T-helper 2 cell treated with Interferon-gamma antibody and Interleukin-4, amounts not matched to agents 5 μg/mL and 100 μg/mL, for 36 hours (primary cell): ENCODE results near the gene CDK2AP2.
A peak's percentile ranks its signal among the peaks of the same experiment; 100 is the strongest.
"Not testable (repeated sequence)": the region's sequence is repeated elsewhere in the genome, so short reads cannot be mapped to it uniquely, and the experiment has no call there.

Experiments used
- DNase-seq: peaks from one replicate; pipeline ENCODE4 v3.0.0; 2021; ENCODE audit warnings: low spot score
- H3K27ac Mint-ChIP-seq: one replicate; pipeline ENCODE4 v1.8.0; 2021; ENCODE audit warnings: mild to moderate bottlenecking, mixed read lengths
- H3K27me3 Mint-ChIP-seq: one replicate; pipeline ENCODE4 v1.8.0; 2021; ENCODE audit warnings: low read depth, mixed read lengths
- H3K36me3 Mint-ChIP-seq: one replicate; pipeline ENCODE4 v1.8.0; 2021; ENCODE audit warnings: low read depth, mixed read lengths
- H3K4me1 Mint-ChIP-seq: one replicate; pipeline ENCODE4 v1.8.0; 2021; ENCODE audit warnings: low read depth, mixed read lengths
- H3K4me3 Mint-ChIP-seq: one replicate; pipeline ENCODE4 v1.8.0; 2022; ENCODE audit warnings: mild to moderate bottlenecking, moderate library complexity, mixed read lengths
- H3K9me3 Mint-ChIP-seq: one replicate; pipeline ENCODE4 v1.8.0; 2021; ENCODE audit warnings: mixed read lengths

Gene CDK2AP2

DNA sequence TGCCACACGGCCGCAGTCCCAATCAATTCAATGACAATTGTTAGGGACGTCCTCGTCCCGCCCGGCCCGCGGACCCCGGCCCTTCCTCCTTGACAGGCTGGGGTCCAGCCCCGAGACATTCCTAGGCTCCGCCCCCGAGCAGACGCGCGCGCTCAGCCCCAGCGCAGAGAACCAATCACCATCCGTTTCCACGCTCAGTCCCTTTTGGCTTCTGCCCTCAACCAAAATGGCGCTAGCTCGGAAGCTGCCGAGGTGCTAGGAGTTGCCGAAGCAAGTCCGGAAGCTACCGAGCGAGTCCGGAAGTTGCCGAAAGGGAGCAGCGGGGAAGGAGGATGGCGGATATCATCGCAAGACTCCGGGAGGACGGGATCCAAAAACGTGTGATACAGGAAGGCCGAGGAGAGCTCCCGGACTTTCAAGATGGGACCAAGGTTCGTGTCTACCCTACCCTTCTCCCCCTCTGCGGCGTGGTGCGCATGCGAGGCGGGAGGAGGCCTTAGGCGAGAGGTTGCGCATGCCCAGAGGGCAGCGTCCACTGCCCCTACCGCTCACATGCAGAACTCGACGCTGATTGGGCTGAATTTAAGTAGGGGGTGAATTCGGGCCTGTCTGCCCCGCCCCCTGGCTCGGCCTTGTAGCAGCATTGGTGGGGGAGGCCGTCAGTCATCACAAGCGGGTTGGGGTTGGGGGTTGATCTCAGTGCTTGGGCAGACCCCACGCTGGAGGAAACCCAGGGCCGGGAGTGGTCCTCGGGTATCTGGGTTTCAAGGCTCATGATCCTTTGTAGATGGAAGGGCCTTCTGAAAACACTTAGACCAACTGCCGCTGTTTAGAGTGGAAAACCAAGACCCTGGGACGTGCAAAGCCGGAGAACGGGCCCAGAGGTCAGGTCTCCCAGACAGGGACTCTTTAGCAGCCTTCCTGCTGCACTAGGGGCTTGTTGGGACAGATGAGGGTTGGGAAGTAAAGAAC lies 24.8 kb downstream of the CDK2AP2 start, which contains the start of gene AIP:
AIP (plus strand) TSS at position 200 of the 972 bp plus-strand sequence; CDS start at position 333, 133 bp downstream.
- peaks cover 27% of the 10 kb centered on the region for H3K36me3 Mint-ChIP-seq
- peaks cover 6% of the 10 kb centered on the region for H3K27me3 Mint-ChIP-seq
- H3K4me1 Mint-ChIP-seq = peaks cover 45% of the 10 kb centered on the region

DNA sequence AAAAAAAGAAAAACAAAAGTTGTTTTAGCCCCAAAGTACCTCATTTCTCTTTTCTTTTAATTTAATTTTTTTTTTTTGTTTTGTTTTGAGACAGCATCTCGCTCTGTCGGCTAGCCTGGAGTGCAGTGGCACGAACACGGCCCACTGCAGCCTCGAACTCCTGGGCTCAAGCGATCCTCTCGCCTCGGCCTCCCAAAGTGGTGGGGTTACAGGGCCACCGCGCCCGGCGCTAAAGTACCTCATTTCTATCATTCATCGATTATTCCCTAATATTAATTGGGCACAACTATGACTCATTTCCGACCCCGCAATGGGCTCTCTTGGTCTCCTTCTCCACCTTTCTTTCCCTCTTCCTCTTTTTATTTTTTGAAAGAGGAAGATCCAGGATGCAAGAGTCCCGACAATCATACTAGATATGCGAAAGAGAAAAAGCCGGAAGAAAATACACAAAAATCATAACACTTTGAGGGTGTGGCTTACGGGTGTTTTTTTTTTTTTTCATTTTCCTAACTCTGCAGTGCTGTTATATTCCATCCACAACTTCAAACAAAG lies 25.6 kb downstream of the CDK2AP2 start:
- H3K4me3 Mint-ChIP-seq = peak overlapping the region; percentile 90
- peaks cover 19% of the 10 kb centered on the region for H3K36me3 Mint-ChIP-seq
- peaks cover 6% of the 10 kb centered on the region for H3K27me3 Mint-ChIP-seq
- peak overlapping the region; percentile 99 for H3K27ac Mint-ChIP-seq
- peaks cover 38% of the 10 kb centered on the region for H3K4me1 Mint-ChIP-seq
- DNase-seq = no peak
- no peaks in the 10 kb centered on the region for H3K9me3 Mint-ChIP-seq

More for the DNA sequence above, 24.8 kb downstream of the CDK2AP2 start, which contains the start of gene AIP:
- peak within 1 kb of the TSS; percentile 90 for H3K4me3 Mint-ChIP-seq
- H3K9me3 Mint-ChIP-seq = no peaks in the 10 kb centered on the region
- H3K27ac Mint-ChIP-seq = peak within 1 kb of the TSS; percentile 99
- DNase-seq = peak; percentile 97

DNA sequence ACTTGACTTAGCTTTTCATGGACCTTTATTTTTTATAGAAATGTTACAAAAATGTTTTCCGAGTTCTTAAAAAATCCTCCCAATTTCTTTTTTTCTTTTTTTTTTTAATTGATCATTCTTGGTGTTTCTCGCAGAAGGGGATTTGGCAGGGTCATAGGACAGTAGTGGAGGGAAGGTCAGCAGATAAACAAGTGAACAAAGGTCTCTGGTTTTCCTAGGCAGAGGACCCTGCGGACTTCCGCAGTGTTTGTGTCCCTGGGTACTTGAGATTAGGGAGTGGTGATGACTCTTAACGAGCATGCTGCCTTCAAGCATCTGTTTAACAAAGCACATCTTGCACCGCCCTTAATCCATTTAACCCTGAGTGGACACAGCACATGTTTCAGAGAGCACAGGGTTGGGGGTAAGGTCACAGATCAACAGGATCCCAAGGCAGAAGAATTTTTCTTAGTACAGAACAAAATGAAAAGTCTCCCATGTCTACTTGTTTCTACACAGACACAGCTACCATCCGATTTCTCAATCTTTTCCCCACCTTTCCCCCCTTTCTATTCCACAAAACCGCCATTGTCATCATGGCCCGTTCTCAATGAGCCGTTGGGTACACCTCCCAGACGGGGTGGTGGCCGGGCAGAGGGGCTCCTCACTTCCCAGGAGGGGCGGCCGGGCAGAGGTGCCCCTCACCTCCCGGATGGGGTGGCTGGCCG lies 30.5 kb downstream of the CDK2AP2 start:
- H3K27me3 Mint-ChIP-seq = peaks cover 11% of the 10 kb centered on the region
- not testable (repeated sequence) for H3K9me3 Mint-ChIP-seq, H3K4me3 Mint-ChIP-seq, H3K27ac Mint-ChIP-seq, H3K4me1 Mint-ChIP-seq, DNase-seq, H3K36me3 Mint-ChIP-seq

DNA sequence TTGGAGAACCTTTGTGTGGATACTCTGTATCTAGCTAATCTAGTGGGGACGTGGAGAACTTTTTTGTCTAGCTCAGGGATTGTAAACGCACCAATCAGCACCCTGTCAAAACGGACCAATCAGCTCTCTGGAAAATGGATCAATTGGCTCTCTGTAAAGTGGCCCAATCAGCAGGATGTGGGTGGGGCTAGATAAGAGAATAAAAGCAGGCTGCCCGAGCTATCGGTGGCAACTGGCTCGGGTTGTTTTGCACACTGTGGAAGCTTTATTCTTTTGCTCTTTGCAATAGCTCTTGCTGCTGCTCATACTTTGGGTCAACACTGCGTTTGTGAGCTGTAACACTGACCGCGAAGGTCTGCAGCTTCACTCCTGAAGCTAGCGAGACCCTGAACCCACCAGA lies 31.3 kb downstream of the CDK2AP2 start:
- H3K27ac Mint-ChIP-seq = not testable (repeated sequence)

DNA sequence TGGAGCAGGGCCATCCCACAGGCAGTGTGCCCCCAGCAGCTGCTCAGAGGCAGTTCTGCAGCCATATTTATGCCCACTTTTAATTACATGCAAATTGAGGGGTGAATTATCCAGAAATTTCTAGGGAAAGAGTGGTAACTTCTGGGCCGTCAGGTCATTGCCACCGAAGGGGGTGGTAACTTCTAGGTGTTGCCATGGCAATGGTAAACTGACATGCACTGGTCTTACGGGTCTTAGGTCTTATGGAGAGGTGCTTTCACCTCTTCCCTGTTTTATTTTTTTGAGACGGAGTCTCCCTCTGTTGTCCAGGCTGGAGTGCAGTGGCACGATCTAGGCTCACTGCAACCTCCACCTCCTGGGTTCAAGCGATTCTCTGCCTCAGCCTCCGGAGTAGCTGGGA lies 35.1 kb downstream of the CDK2AP2 start:
- peaks cover 5% of the 10 kb centered on the region for H3K4me1 Mint-ChIP-seq
- no peak overlapping the region for H3K27ac Mint-ChIP-seq
- H3K4me3 Mint-ChIP-seq = no peak overlapping the region
- H3K36me3 Mint-ChIP-seq = no peaks in the 10 kb centered on the region
- peaks cover 5% of the 10 kb centered on the region for H3K27me3 Mint-ChIP-seq
- DNase-seq = no peak
- H3K9me3 Mint-ChIP-seq = no peaks in the 10 kb centered on the region

More for the DNA sequence above, 31.3 kb downstream of the CDK2AP2 start:
- H3K36me3 Mint-ChIP-seq, H3K9me3 Mint-ChIP-seq, H3K4me3 Mint-ChIP-seq, DNase-seq, H3K4me1 Mint-ChIP-seq: not testable (repeated sequence)
- H3K27me3 Mint-ChIP-seq = peaks cover 11% of the 10 kb centered on the region

DNA sequence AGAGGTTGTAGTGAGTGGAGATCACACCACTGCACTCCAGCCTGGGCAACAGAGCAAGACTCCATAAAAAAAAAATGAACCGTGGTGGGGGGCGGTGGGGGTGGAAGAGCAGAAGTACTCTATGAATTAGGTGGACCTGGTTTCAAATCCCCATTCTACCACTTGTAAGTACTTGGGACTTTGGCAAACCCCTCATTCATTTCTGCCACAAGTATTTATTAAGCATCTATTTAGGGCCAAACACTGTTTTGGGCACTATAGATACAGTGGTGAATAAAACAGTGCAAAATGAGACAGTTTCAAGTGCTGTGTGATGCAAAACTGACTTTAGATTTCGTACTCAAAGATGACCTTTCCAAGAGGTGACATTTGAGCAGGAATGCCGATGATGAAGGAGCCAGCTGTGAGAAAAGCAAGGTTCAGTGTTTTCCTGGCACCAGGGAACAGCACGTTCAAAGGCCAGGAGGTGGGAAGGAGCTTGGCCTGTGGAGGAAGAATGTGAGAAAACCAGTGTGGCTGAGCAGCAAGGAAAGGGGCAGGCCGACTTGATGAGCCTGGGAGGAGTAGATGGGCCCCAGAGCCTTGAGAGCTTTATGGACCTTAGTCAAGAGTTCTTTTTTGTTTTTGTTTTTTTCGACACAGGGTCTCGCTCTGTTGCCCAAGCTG lies 37.5 kb downstream of the CDK2AP2 start:
- Mint-ChIP-seq H3K4me3 (no peak overlapping the region), H3K27ac (no peak overlapping the region), H3K27me3 (no peaks in the 10 kb centered on the region), H3K4me1 (peaks cover 18% of the 10 kb centered on the region), H3K9me3 (no peaks in the 10 kb centered on the region), H3K36me3 (peaks cover under 1% of the 10 kb centered on the region)
- DNase-seq = no peak

DNA sequence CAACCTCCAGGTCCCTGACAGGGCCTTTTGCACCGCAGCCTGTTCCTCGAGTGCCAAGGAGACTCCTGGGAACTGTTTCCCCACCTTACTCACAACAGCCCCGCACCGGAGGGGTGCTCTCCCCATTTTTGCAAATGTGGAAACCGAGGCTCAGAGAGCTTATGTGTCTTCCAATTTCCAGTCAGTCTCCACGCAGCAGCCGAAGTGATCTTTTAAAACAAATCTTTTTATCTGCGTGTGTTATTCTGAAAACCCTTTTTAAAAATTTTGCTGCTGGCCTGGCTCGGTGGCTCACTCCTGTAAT lies 38.5 kb downstream of the CDK2AP2 start:
- Mint-ChIP-seq H3K36me3 (peaks cover 4% of the 10 kb centered on the region), H3K4me3 (peak overlapping the region; percentile 79), H3K4me1 (peaks cover 26% of the 10 kb centered on the region), H3K27ac (peak overlapping the region; percentile 67), H3K27me3 (no peaks in the 10 kb centered on the region), H3K9me3 (no peaks in the 10 kb centered on the region)
- no peak for DNase-seq

DNA sequence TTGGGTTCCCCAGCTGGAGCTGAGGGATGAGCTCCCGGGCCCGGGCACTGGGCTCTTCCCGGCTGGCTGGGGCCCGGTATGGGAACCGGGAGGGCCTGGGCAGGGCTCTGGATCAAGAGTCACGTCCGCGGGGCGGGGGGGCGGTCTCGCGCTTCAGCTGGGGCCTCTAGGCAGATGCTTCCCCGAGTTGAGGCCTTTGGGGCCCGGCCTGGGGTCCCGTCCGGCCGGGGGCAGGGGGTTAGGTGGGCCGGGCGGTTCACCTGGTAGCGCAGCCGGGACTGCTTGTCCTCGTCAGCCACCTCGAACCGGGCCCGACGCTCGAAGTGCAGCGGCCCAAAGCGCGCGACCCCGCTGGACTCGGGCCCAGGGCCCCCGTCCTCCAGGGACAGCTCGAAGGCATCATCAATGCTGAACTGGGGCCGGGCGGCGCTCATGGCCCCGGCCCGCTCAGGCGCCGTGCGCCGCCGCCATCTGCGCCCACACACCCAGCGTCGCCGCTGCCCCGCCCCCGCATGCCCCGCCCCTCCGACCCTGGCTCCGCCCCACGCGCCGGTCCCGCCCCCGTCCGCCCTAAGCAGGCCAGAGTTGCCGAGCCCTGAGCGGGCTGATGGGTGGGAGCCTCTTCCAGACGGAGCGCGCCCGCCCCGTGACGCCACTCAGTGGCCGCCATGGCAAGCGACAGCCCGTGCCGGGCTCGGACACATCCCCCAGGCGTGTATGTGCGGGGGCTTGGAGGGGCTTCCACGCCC lies 39.0 kb downstream of the CDK2AP2 start, which contains the start of gene TMEM134:
TMEM134 (minus strand) TSS at position 493 of the 749 bp plus-strand sequence; CDS start at position 434, 59 bp downstream.
- no peaks in the 10 kb centered on the region for H3K27me3 Mint-ChIP-seq
- no peaks in the 10 kb centered on the region for H3K9me3 Mint-ChIP-seq
- H3K36me3 Mint-ChIP-seq = peaks cover 4% of the 10 kb centered on the region
- DNase-seq = peak; percentile 91
- peak within 1 kb of the TSS; percentile 89 for H3K4me3 Mint-ChIP-seq
- peak within 1 kb of the TSS; percentile 78 for H3K27ac Mint-ChIP-seq
- H3K4me1 Mint-ChIP-seq = peaks cover 31% of the 10 kb centered on the region

DNA sequence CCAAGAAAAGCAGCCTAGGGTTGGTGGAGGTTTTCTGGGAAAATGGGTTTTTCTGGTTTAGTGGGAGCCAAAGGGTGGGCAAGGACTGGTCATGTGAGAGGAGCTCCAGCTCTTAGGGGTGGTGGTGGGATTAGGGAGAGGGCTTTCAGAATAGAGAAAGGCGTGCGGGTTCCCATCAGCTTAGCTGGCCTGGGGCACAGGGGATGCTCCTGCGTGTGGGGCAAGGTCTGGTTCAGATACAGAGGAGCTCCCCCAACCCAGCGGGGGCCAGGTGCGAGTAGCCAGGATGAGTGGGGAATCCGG lies 39.6 kb downstream of the CDK2AP2 start:
- DNase-seq = no peak
- Mint-ChIP-seq H3K4me3 (peak overlapping the region; percentile 89), H3K4me1 (peaks cover 31% of the 10 kb centered on the region), H3K9me3 (no peaks in the 10 kb centered on the region), H3K36me3 (peaks cover 4% of the 10 kb centered on the region), H3K27me3 (no peaks in the 10 kb centered on the region), H3K27ac (peak overlapping the region; percentile 78)

DNA sequence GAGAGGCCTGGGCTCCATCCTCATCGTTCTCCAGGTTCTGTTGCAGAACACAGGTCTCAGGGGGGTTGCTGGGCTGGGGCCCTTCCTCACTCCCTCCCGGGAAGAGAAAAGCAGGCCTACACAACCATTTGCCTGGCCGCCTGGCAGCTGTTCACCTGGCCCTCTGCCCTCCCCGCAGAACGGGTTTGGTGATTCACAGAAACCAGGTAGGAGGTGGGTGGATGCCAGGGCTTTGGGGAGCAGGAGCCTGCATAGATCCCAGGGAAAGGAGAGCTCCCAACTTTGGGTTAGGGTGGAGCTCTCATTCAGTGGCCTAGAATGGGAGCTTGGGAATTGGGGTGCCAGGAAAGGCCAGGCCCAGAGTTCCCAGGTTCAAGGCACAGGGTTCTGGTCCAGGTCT lies 39.9 kb downstream of the CDK2AP2 start:
- Mint-ChIP-seq H3K27ac (peak overlapping the region; percentile 78), H3K4me1 (peaks cover 31% of the 10 kb centered on the region), H3K4me3 (peak overlapping the region; percentile 89), H3K27me3 (no peaks in the 10 kb centered on the region), H3K36me3 (peaks cover 4% of the 10 kb centered on the region), H3K9me3 (no peaks in the 10 kb centered on the region)
- no peak for DNase-seq

DNA sequence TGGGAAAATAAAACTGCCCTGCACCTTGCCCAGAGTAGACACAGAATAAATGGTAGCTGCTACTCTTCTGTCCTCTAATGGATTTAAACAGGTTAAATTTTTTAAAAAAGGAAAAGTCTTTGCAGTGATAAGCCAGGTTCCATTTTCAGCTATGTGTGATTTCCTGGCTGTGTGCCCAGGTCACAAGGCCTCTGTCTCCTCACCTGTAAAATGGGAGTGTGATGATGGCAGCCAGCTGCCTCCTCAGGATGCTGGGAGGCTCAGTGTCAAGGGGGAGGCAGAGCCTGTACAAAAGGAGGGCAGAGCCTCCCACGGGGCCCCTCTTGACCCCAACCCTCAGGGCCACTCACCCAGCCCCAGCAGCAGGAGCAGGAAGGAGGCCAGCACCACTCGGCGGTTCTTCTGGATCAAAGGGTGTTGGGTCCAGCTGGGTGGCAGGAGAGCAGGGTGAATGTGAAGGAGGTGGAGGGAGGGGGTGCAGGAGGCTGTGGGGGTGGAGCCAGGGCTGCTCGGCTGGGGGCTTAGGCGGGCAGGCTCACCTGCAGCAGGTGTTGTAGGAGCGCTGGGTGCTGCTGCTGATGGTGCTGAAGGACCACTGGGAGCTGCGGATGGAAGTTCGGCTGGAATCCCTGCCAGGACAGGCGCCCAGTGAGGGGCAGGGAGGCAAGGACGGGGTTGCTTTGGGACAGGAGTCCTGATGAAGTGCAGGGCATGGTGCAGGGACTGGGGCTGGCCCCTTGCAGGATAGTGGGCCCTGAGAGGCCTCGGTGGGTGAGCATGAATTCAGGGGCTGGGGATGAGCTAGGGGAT lies 40.8 kb downstream of the CDK2AP2 start:
- Mint-ChIP-seq H3K27ac (peak overlapping the region; percentile 49), H3K4me1 (peaks cover 31% of the 10 kb centered on the region), H3K9me3 (no peaks in the 10 kb centered on the region), H3K27me3 (no peaks in the 10 kb centered on the region), H3K4me3 (peak overlapping the region; percentile 89), H3K36me3 (peaks cover 4% of the 10 kb centered on the region)
- no peak for DNase-seq

DNA sequence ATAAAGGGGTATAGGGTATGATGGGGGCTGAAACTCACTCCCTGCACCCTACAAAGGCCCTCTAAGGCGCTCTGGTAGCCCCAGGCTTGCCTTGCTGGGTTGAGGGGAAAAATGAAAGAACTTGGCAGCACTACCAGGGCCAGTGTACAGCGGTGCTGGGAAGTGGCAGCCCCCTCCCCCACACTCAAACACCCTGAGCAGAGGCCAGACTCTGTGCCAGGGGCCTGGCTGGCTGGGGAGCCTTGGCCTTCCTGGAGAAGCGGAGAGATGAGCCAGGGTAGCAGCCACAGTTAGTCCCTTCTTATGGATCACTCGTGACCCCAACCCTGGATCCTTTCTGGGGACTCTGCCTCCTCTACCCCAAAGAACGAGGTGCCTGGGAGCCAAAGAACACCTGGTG lies 41.6 kb downstream of the CDK2AP2 start:
- peak overlapping the region; percentile 49 for H3K27ac Mint-ChIP-seq
- peak overlapping the region; percentile 46 for H3K4me3 Mint-ChIP-seq
- H3K27me3 Mint-ChIP-seq = no peaks in the 10 kb centered on the region
- no peak for DNase-seq
- peaks cover 4% of the 10 kb centered on the region for H3K36me3 Mint-ChIP-seq
- H3K4me1 Mint-ChIP-seq = peaks cover 31% of the 10 kb centered on the region
- H3K9me3 Mint-ChIP-seq = no peaks in the 10 kb centered on the region
